HepG2 (cell line): ENCODE measurements around the gene PTPRM. TPM values are rescaled to one million over a fixed set of nuclear protein-coding genes. Genes with fewer than 3 reads are reported as not detected.
A peak's percentile ranks its signal among the peaks of the same experiment; 100 is the strongest.

Source experiments
- ASH2L ChIP-seq: fragments of 300-600, 200-600 bp; sonication (generic); IDR thresholded peaks from 2 replicates; pipeline ENCODE4 v1.7.0; 2017; ENCODE audit warnings: low read depth, mild to moderate bottlenecking, moderate library complexity, mixed read lengths, low read length; ENCODE audit not compliant: insufficient read length
- EHMT2 ChIP-seq: fragments of 200-600 bp; sonication (generic); IDR thresholded peaks from 2 replicates; pipeline ENCODE4 v1.7.0; 2017; ENCODE audit warnings: antibody characterized with exemption, low read depth, low read length, borderline replicate concordance
- ETV5 ChIP-seq: IDR thresholded peaks from 2 replicates; pipeline ENCODE4 v1.6.1; 2018; ENCODE audit warnings: missing biosample characterization, missing genetic modification reagents, inconsistent platforms, borderline replicate concordance
- FOXK2 ChIP-seq: fragments of 450-650 bp; IDR thresholded peaks from 2 replicates; pipeline ENCODE4 v1.6.1; 2016
- GATAD1 ChIP-seq: IDR thresholded peaks from 2 replicates; pipeline ENCODE4 v1.6.1; 2016; ENCODE audit warnings: missing genetic modification reagents, missing compliant biosample characterization
- NCOA2 ChIP-seq: sonication (generic); formaldehyde crosslinking; IDR thresholded peaks from 2 replicates; pipeline ENCODE4 v1.8.0; 2022; ENCODE audit warnings: inconsistent platforms
- NFE2 ChIP-seq: sonication (generic); formaldehyde crosslinking; IDR thresholded peaks from 2 replicates; pipeline ENCODE4 v1.4.0; 2020; ENCODE audit warnings: missing genetic modification reagents
- NONO ChIP-seq, 2 experiments: fragments of 450-650 bp in 1 of 2; sonication (generic) in 1 of 2; formaldehyde crosslinking in 1 of 2; IDR thresholded peaks in 1 of 2; conservative IDR thresholded peaks in 1 of 2; 2 replicates each; pipeline versions ENCODE4 v1.6.1 to v1.8.0; 2017 to 2022; ENCODE audit warnings: mild to moderate bottlenecking in 1 of 2, missing genetic modification reagents in 1 of 2, moderate library complexity in 1 of 2
- POGZ ChIP-seq: sonication (generic); formaldehyde crosslinking; IDR thresholded peaks from 2 replicates; pipeline ENCODE4 v1.4.0; 2020; ENCODE audit warnings: mild to moderate bottlenecking, missing genetic modification reagents
- SKI ChIP-seq: fragments of 450-650 bp; IDR thresholded peaks from one replicate; pipeline ENCODE4 v1.6.1; 2018; ENCODE audit warnings: mild to moderate bottlenecking; ENCODE audit not compliant: partially characterized antibody
- SNAI1 ChIP-seq: sonication (generic); formaldehyde crosslinking; IDR thresholded peaks from 2 replicates; pipeline ENCODE4 v1.5.0; 2020; ENCODE audit warnings: mild to moderate bottlenecking, missing genetic modification reagents, borderline replicate concordance
- TBX2 ChIP-seq: sonication (generic); formaldehyde crosslinking; IDR thresholded peaks from 2 replicates; pipeline ENCODE4 v1.5.0; 2020; ENCODE audit warnings: missing genetic modification reagents, mild to moderate bottlenecking, borderline replicate concordance
- ZGPAT ChIP-seq: IDR thresholded peaks from 2 replicates; pipeline ENCODE4 v1.6.1; 2016; ENCODE audit warnings: mild to moderate bottlenecking
- ZNF772 ChIP-seq: sonication (generic); formaldehyde crosslinking; IDR thresholded peaks from 2 replicates; pipeline ENCODE4 v1.5.0; 2020; ENCODE audit warnings: mild to moderate bottlenecking, missing genetic modification reagents
- ZNF773 ChIP-seq: sonication (generic); formaldehyde crosslinking; IDR thresholded peaks from 2 replicates; pipeline ENCODE4 v1.4.0; 2020; ENCODE audit warnings: missing genetic modification reagents, borderline replicate concordance
- polyA plus RNA-seq, 8 experiments: library from polyadenylated mRNA; depleted of rRNA in 3 of 8; stranded (reverse) in 7 of 8; unstranded in 1 of 8; fragments of >200 nt; fragmentation: Illumina TruSeq in 4 of 8; extraction: Trizol in 4 of 8; gene quantifications; 2 replicates each; pipeline versions ENCODE4 v1.2.1 to v1.2.3, GENCODE V29; 2011 to 2016; ENCODE audit warnings: low read depth in 4 of 8, missing spikeins in 1 of 8, mixed read lengths in 1 of 8; ENCODE audit not compliant: insufficient read depth in 1 of 8
- total RNA-seq, 5 experiments: library from RNA; depleted of rRNA; stranded (reverse); fragments of >200 nt; fragmentation: Illumina TruSeq; extraction: Trizol; gene quantifications; 2 replicates each; pipeline ENCODE4 v1.2.3, GENCODE V29; 2016; ENCODE audit warnings: low read depth in 1 of 5
- TF ChIP-seq, protein P1 (sequence below): sonication (generic); formaldehyde crosslinking; IDR thresholded peaks from 2 replicates; pipeline ENCODE4 v1.5.1; 2020; ENCODE audit warnings: missing genetic modification reagents, mild to moderate bottlenecking, borderline replicate concordance
- TF ChIP-seq, protein P2 (sequence below): sonication (generic); formaldehyde crosslinking; IDR thresholded peaks from 2 replicates; pipeline ENCODE4 v1.5.1; 2020; ENCODE audit warnings: missing genetic modification reagents, mild to moderate bottlenecking, borderline replicate concordance
- TF ChIP-seq, protein P3 (sequence below): IDR thresholded peaks from 2 replicates; pipeline ENCODE4 v1.4.0; 2020; ENCODE audit warnings: mild to moderate bottlenecking, missing genetic modification reagents

Gene PTPRM
- total and polyA plus RNA-seq, 2 of the 13 experiments (the other 11 are each of a cell fraction or from before 2014, with no cell fraction given), result 12.6 to 108 TPM

- no peak for TF ChIP-seq ZNF773 (CRISPR knock-in tag)
- peak; percentile 52 for TF ChIP-seq SKI
- 0 out of 2 replicates have a peak, but pooled peaks have one; percentile 5 for TF ChIP-seq ETV5
- TF ChIP-seq NCOA2, result peak; percentile 69
- TF ChIP-seq, protein P1, sequence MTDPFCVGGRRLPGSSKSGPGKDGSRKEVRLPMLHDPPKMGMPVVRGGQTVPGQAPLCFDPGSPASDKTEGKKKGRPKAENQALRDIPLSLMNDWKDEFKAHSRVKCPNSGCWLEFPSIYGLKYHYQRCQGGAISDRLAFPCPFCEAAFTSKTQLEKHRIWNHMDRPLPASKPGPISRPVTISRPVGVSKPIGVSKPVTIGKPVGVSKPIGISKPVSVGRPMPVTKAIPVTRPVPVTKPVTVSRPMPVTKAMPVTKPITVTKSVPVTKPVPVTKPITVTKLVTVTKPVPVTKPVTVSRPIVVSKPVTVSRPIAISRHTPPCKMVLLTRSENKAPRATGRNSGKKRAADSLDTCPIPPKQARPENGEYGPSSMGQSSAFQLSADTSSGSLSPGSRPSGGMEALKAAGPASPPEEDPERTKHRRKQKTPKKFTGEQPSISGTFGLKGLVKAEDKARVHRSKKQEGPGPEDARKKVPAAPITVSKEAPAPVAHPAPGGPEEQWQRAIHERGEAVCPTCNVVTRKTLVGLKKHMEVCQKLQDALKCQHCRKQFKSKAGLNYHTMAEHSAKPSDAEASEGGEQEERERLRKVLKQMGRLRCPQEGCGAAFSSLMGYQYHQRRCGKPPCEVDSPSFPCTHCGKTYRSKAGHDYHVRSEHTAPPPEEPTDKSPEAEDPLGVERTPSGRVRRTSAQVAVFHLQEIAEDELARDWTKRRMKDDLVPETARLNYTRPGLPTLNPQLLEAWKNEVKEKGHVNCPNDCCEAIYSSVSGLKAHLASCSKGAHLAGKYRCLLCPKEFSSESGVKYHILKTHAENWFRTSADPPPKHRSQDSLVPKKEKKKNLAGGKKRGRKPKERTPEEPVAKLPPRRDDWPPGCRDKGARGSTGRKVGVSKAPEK (CRISPR knock-in tag), result no peak
- TF ChIP-seq ZNF772 (CRISPR knock-in tag), result 0 out of 2 replicates have a peak, but pooled peaks have one; percentile 43
- TF ChIP-seq ZGPAT (CRISPR knock-in tag), result peak; percentile 64; the same call in 1 of the 2 replicates
- TF ChIP-seq, protein P2, sequence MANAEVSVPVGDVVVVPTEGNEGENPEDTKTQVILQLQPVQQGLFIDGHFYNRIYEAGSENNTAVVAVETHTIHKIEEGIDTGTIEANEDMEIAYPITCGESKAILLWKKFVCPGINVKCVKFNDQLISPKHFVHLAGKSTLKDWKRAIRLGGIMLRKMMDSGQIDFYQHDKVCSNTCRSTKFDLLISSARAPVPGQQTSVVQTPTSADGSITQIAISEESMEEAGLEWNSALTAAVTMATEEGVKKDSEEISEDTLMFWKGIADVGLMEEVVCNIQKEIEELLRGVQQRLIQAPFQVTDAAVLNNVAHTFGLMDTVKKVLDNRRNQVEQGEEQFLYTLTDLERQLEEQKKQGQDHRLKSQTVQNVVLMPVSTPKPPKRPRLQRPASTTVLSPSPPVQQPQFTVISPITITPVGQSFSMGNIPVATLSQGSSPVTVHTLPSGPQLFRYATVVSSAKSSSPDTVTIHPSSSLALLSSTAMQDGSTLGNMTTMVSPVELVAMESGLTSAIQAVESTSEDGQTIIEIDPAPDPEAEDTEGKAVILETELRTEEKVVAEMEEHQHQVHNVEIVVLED (CRISPR knock-in tag), result no peak
- TF ChIP-seq SNAI1 (CRISPR knock-in tag), result peak; percentile 77; the same call in 1 of the 2 replicates
- no peak for TF ChIP-seq GATAD1 (CRISPR knock-in tag)
- TF ChIP-seq NONO (IDR thresholded peaks at IDR 0.05), result no peak
- 0 out of 2 replicates have a peak, but pooled peaks have one; percentile 44 for TF ChIP-seq NONO (CRISPR knock-in tag; conservative IDR thresholded peaks at IDR 0.05)
- TF ChIP-seq FOXK2, result peak; percentile 76
- TF ChIP-seq ASH2L, result peak; percentile 32
- peak; percentile 71; the same call in 1 of the 2 replicates for TF ChIP-seq POGZ (CRISPR knock-in tag)
- TF ChIP-seq EHMT2, result 0 out of 2 replicates have a peak, but pooled peaks have one; percentile 33
- TF ChIP-seq, protein P3, sequence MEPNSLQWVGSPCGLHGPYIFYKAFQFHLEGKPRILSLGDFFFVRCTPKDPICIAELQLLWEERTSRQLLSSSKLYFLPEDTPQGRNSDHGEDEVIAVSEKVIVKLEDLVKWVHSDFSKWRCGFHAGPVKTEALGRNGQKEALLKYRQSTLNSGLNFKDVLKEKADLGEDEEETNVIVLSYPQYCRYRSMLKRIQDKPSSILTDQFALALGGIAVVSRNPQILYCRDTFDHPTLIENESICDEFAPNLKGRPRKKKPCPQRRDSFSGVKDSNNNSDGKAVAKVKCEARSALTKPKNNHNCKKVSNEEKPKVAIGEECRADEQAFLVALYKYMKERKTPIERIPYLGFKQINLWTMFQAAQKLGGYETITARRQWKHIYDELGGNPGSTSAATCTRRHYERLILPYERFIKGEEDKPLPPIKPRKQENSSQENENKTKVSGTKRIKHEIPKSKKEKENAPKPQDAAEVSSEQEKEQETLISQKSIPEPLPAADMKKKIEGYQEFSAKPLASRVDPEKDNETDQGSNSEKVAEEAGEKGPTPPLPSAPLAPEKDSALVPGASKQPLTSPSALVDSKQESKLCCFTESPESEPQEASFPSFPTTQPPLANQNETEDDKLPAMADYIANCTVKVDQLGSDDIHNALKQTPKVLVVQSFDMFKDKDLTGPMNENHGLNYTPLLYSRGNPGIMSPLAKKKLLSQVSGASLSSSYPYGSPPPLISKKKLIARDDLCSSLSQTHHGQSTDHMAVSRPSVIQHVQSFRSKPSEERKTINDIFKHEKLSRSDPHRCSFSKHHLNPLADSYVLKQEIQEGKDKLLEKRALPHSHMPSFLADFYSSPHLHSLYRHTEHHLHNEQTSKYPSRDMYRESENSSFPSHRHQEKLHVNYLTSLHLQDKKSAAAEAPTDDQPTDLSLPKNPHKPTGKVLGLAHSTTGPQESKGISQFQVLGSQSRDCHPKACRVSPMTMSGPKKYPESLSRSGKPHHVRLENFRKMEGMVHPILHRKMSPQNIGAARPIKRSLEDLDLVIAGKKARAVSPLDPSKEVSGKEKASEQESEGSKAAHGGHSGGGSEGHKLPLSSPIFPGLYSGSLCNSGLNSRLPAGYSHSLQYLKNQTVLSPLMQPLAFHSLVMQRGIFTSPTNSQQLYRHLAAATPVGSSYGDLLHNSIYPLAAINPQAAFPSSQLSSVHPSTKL (CRISPR knock-in tag), result peak; percentile 78
- TF ChIP-seq NFE2, result no peak
- TF ChIP-seq TBX2 (CRISPR knock-in tag), result peak; percentile 57; the same call in 1 of the 2 replicates
These were observed 59.2 kb downstream of the PTPRM start (continued) for GRCh38 chr18:7626175-7626921.
